IPS-NIHi7 (cell line): ENCODE results near the gene SEC61G.

ENCODE experiments used
- DNase-seq: peaks from one replicate; pipeline ENCODE4 v3.0.0; 2012; ENCODE audit warnings: mixed read lengths; ENCODE audit errors: extremely low spot score

SEC61G gene

GRCh38 chr7:54764861-54765260 is 5.8 kb upstream of the SEC61G start:
- DNase-seq, result no peak

GRCh38 chr7:54757711-54758110 is 1.3 kb downstream of the SEC61G start:
- DNase-seq, result no peak

- DNase-seq, result no peak
These were observed 9.8 kb downstream of the SEC61G start for GRCh38 chr7:54749200-54749599.

GRCh38 chr7:54747234-54747633 is 11.8 kb downstream of the SEC61G start:
- DNase-seq, result no peak

GRCh38 chr7:54743580-54743979 is 15.4 kb downstream of the SEC61G start:
- no peak for DNase-seq

GRCh38 chr7:54738737-54739136 is 20.3 kb downstream of the SEC61G start:
- DNase-seq, result no peak

GRCh38 chr7:54729107-54729506 is 29.9 kb downstream of the SEC61G start:
- DNase-seq, result no peak

- DNase-seq, result peak; percentile 44
These were observed 30.6 kb downstream of the SEC61G start for GRCh38 chr7:54728411-54728810.

GRCh38 chr7:54725255-54725654 is 33.8 kb downstream of the SEC61G start:
- no peak for DNase-seq

- no peak for DNase-seq
These were observed 36.5 kb downstream of the SEC61G start for GRCh38 chr7:54722502-54722901.

GRCh38 chr7:54722026-54722425 is 37.0 kb downstream of the SEC61G start:
- DNase-seq, result no peak

GRCh38 chr7:54719974-54720373 is 39.0 kb downstream of the SEC61G start:
- no peak for DNase-seq

- no peak for DNase-seq
These were observed 39.6 kb downstream of the SEC61G start for GRCh38 chr7:54719425-54719824.

- DNase-seq, result no peak
These were observed 46.2 kb downstream of the SEC61G start for GRCh38 chr7:54712820-54713219.

- DNase-seq, result no peak
These were observed 47.0 kb downstream of the SEC61G start for GRCh38 chr7:54711900-54712595.

GRCh38 chr7:54709283-54709682 is 49.7 kb downstream of the SEC61G start:
- no peak for DNase-seq

- DNase-seq, result no peak
These were observed 53.6 kb downstream of the SEC61G start for GRCh38 chr7:54705436-54705835.

- DNase-seq, result no peak
These were observed 54.2 kb downstream of the SEC61G start for GRCh38 chr7:54704851-54705250.
